Measurements from ENCODE around the gene KIRREL3. TPM values are rescaled to one million over a fixed set of nuclear protein-coding genes. Genes with fewer than 3 reads are reported as not detected.
A peak's percentile ranks its signal among the peaks of the same experiment; 100 is the strongest.

The KIRREL3 gene
- total and polyA plus RNA-seq, 8 donors, result 0.06 to 1.1 (median 0.26) TPM; not detected in 2

DNA sequence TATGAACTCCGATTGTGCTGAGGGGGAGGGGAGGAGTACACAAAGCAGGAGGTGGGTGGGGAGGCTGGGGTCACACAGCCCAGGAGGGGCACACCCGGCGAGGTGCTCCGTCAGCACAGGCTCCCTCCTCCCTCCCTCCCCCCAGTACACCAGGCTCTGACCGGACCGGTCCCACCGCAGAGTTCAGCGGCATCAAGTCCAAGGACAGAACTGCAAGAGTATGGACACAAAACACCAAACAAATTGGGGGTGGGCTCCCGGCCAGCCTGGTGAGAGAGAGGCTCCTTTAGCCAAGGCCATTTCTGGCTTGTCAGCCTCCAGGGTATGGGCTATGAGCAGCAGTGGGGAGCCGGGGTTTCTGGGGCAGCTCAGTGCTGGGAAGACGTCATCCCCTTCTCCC, 576.8 kb downstream of the KIRREL3 start:
- WGBS, 2 donors, result 24 to 29% methylated on average over 10 to 11 of the region's 11 CpGs
- no peaks in the 10 kb centered on the region for H3K27me3 ChIP-seq
- intact Hi-C loops (cut with DNase I), result no loop called here

GRCh38 chr11:126423154-126423553, 577.4 kb downstream of the KIRREL3 start:
- Histone ChIP-seq H3K4me3 (no peak overlapping the region), H3K9me3 (no peaks in the 10 kb centered on the region), H3K4me1 (peaks cover 0 to 5% (median 0%) of the 10 kb centered on the region in 3 donors), H3K27ac (no peak overlapping the region), H3K27me3 (no peaks in the 10 kb centered on the region), H3K36me3 (no peaks in the 10 kb centered on the region)
- no peak for TF ChIP-seq CTCF (IDR thresholded peaks at IDR 0.05)
- intact Hi-C loops (cut with DNase I), result no loop called here
- no peak for DNase-seq
- no peak for ATAC-seq
- no peak for FAIRE-seq
- 40 to 63% methylated on average over 2 of the region's 2 CpGs for WGBS, 2 donors

More for the DNA sequence above, 576.8 kb downstream of the KIRREL3 start:
- Histone ChIP-seq H3K36me3 (no peaks in the 10 kb centered on the region), H3K9me3 (no peaks in the 10 kb centered on the region), H3K4me3 (no peak overlapping the region), H3K4me1 (peaks cover 0 to 5% (median 0%) of the 10 kb centered on the region in 3 donors), H3K27ac (no peak overlapping the region)
- no peak for TF ChIP-seq CTCF (IDR thresholded peaks at IDR 0.05)
- ATAC-seq (peak in 1 of 4 donors; percentile 3), DNase-seq (peak in 2 of 6 donors; percentile 22 to 51), FAIRE-seq (no peak)

DNA sequence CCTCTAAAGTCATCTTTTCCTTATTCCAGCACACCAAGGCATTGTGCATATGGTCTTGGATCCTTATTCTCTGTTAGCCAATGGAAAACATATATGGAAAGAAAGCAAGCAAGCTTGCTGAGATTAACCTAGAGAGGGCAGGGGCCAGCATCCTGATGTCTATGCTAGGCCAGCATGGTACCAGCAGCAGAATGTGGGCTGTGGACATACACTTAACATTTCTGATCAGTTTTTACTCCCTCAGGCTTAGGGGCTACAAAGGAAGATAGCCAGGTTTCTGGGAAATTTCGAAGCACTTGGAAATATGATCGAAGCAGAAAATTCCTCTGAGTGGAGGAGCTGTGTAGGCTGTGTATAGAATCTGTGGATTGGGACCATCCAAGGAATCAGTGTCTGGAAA, 578.1 kb downstream of the KIRREL3 start:
- intact Hi-C loops (cut with DNase I), result no loop called here
- no peak for TF ChIP-seq CTCF (IDR thresholded peaks at IDR 0.05)
- DNase-seq, result no peak
- ATAC-seq, result no peak
- Histone ChIP-seq H3K9me3 (no peaks in the 10 kb centered on the region), H3K36me3 (no peaks in the 10 kb centered on the region), H3K4me1 (peaks cover 0 to 5% (median under 1%) of the 10 kb centered on the region in 3 donors), H3K4me3 (no peak overlapping the region), H3K27ac (no peak overlapping the region), H3K27me3 (no peaks in the 10 kb centered on the region)
- no peak for FAIRE-seq
- WGBS, 2 donors, result 78% methylated on average over 2 of the region's 2 CpGs

- Histone ChIP-seq H3K4me1 (peaks cover 0 to 12% (median 7%) of the 10 kb centered on the region in 3 donors), H3K27me3 (no peaks in the 10 kb centered on the region), H3K4me3 (no peak overlapping the region), H3K36me3 (no peaks in the 10 kb centered on the region), H3K9me3 (no peaks in the 10 kb centered on the region), H3K27ac (peak overlapping the region in 3 of 4 donors; percentile 22 to 47 (median 38))
- intact Hi-C loops (cut with DNase I), result no loop called here
- DNase-seq (no peak), ATAC-seq (peak in 1 of 4 donors; percentile 34), FAIRE-seq (no peak)
- 62 to 78% methylated on average over 13 of the region's 13 CpGs for WGBS, 2 donors
- TF ChIP-seq CTCF (IDR thresholded peaks at IDR 0.05), result no peak
Observed at GRCh38 chr11:126421271-126421671, 579.3 kb downstream of the KIRREL3 start.

- FAIRE-seq, result no peak
- no peaks in the 10 kb centered on the region for H3K36me3 ChIP-seq
- no peak overlapping the region for H3K4me3 ChIP-seq
- ATAC-seq, result peak in 3 of 4 donors; percentile 7 to 32 (median 11)
- no peaks in the 10 kb centered on the region for H3K9me3 ChIP-seq
- no peaks in the 10 kb centered on the region for H3K27me3 ChIP-seq
- intact Hi-C loops (cut with DNase I), result no loop called here
- peak overlapping the region in 3 of 4 donors; percentile 22 to 47 (median 38) for H3K27ac ChIP-seq
- no peak for TF ChIP-seq CTCF (IDR thresholded peaks at IDR 0.05)
- no peak for DNase-seq
- H3K4me1 ChIP-seq, result peaks cover 0 to 17% (median 12%) of the 10 kb centered on the region in 3 donors
- 31 to 41% methylated on average over 6 of the region's 6 CpGs for WGBS, 2 donors
Observed at GRCh38 chr11:126420698-126421256, 579.8 kb downstream of the KIRREL3 start.

All from pancreas (tissue), 10 donors.